GOT3 (cell line): Measurements from ENCODE around the gene SEPSECS.
A peak's percentile ranks its signal among the peaks of the same experiment; 100 is the strongest.

ENCODE experiments used
- DNase-seq: peaks from one replicate; lab custom pipeline; 2025; ENCODE audit warnings: mixed read lengths; lab: John Stamatoyannopoulos, UW

Gene SEPSECS

GRCh38 chr4:25159837-25160713 lies at the start of gene SEPSECS:
Gene SEPSECS (minus strand): TSS chr4:25160449. CDS start chr4:25160369, 80 bp downstream.
- DNase-seq, result peak; percentile 84

GRCh38 chr4:25209702-25210101 lies 49.5 kb upstream of the SEPSECS start:
- no peak for DNase-seq

GRCh38 chr4:25207997-25208396 lies 47.7 kb upstream of the SEPSECS start:
- DNase-seq, result no peak

GRCh38 chr4:25198713-25199112 lies 38.5 kb upstream of the SEPSECS start:
- no peak for DNase-seq

GRCh38 chr4:25190407-25190806 lies 30.2 kb upstream of the SEPSECS start:
- no peak for DNase-seq

- DNase-seq, result no peak
Observed at GRCh38 chr4:25184056-25184455, 23.8 kb upstream of the SEPSECS start.

GRCh38 chr4:25182937-25183336 lies 22.7 kb upstream of the SEPSECS start:
- DNase-seq, result no peak

- DNase-seq, result no peak
Observed at GRCh38 chr4:25180524-25181131, 20.4 kb upstream of the SEPSECS start.

GRCh38 chr4:25178838-25179261 lies 18.6 kb upstream of the SEPSECS start:
- DNase-seq, result no peak

GRCh38 chr4:25177147-25177546 lies 16.9 kb upstream of the SEPSECS start:
- DNase-seq, result no peak

- no peak for DNase-seq
Observed at GRCh38 chr4:25174674-25175073, 14.4 kb upstream of the SEPSECS start.

GRCh38 chr4:25172961-25173915 lies 13.0 kb upstream of the SEPSECS start:
- peak; percentile 41 for DNase-seq

GRCh38 chr4:25171201-25171865 lies 11.1 kb upstream of the SEPSECS start:
- DNase-seq, result no peak

GRCh38 chr4:25169446-25169845 lies 9.2 kb upstream of the SEPSECS start:
- no peak for DNase-seq

- DNase-seq, result no peak
Observed at GRCh38 chr4:25165916-25166315, 5.7 kb upstream of the SEPSECS start.

GRCh38 chr4:25163196-25163595 lies 2.9 kb upstream of the SEPSECS start:
- DNase-seq, result no peak

- DNase-seq, result no peak
Observed at GRCh38 chr4:25162566-25162965, 2.3 kb upstream of the SEPSECS start.

GRCh38 chr4:25161593-25161950 lies 1.3 kb upstream of the SEPSECS start:
- DNase-seq, result no peak

GRCh38 chr4:25160714-25161592 lies 704 bp upstream of the SEPSECS start:
- DNase-seq, result no peak

- DNase-seq, result no peak
Observed at GRCh38 chr4:25158817-25159216, 1.4 kb downstream of the SEPSECS start.

- DNase-seq, result no peak
Observed at GRCh38 chr4:25157081-25157480, 3.2 kb downstream of the SEPSECS start.
